NCI-H2081 (cell line): ENCODE results near the gene FXYD6.
"Not testable (repeated sequence)": the region's sequence is repeated elsewhere in the genome, so short reads cannot be mapped to it uniquely, and the experiment has no call there.

Source experiments
- DNase-seq, 2 experiments: peaks; one replicate each; lab custom pipeline; 2025; lab: John Stamatoyannopoulos, UW

Gene FXYD6, protein sequence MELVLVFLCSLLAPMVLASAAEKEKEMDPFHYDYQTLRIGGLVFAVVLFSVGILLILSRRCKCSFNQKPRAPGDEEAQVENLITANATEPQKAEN

DNA sequence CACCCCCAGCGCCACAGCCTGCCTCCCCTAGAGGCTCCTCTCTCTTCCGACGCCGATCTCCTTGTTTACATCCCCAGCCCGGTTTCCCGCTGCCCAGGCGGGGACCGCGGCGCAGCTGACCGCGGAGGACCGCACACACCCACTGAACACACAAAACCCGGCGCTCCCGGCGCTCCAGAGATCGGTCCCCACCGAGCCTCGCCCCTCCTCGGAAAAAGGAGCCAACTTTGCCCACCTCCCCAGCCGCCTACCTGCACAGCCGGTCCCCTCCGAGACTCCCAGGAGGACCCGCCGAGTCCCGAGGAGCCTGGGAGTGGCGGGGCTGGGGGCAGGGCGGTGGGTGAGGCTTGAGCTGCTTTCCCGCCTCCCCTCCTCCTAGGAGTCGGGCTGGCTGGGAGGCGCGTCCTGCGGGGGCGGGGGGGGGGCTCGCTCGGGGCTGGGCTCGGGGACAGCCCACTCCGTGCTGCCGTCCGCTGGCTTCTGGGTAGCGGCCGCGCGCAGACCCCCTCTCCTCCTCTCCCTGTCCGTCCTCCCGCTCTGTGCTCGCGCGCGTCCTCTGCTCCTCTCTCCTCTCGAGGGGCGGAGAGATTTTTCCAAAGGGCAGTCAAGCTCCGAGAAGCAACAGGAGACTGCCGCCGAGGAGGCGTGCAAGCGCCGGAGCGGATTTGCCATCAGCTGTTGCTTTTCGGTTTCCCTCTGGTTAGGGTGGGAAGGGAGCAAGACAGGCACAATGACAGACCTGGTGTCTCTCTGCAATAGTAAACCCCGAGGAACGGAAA lies at the start of gene FXYD6:
Gene FXYD6 (minus strand): TSS at position 318 of the 779 bp plus-strand sequence. CDS start 33,882 bp downstream, outside the sequence.
- peak; percentile 77 to 82 for DNase-seq

DNA sequence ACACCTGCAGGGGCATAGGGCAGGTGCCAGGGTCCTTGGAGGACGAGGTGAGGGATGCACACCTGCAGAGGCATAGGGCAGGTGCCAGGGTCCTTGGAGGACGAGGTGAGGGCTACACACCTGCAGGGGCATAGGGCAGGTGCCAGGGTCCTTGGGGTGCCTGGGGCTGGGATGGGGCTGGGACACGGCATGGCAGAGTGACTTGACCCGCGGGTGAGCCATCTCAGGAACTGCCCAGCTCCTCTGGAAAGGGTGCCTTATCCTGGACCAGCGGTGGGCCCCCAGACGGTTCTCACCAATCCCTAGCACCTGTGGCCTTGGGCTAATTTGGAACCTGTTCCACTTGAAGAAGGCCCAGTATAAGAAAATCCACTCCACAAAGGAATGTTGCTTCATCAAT lies 49.7 kb upstream of the FXYD6 start:
- not testable (repeated sequence) for DNase-seq

DNA sequence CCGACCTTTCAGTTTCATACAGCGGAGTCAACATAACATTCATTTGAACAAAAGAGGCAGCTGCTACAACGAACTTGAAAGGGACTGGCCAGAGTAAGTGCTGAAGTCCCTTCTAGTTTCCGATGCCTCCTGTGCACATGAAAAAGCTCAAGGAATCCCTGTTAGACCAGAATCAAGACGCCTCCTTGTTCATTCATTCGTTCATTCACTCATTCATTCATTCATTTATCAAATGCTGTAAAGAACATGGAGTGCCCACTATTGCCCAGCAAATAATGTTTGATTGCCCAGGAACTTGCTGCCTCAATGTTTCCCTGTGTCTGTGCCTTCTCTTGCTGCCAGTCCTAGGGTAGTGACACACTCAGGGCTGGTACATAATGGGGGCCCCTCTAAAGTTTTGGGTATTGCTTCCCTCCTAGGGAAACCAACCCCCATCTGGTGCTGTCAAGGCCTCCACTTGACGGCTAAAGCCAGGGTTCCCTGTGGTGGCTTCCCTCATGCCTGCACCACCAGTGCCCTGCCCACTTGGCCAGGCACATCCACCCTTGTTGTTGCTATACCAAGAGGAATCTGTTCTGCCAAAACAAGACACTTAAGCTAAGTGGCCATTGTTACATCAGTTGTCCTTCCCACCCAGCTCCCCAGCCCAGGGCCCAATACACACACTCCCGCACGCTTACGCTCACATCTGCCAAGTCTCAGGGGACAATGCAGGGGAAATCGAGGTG lies 48.9 kb upstream of the FXYD6 start:
- peak in 1 of 2 experiments; percentile 53 for DNase-seq

DNA sequence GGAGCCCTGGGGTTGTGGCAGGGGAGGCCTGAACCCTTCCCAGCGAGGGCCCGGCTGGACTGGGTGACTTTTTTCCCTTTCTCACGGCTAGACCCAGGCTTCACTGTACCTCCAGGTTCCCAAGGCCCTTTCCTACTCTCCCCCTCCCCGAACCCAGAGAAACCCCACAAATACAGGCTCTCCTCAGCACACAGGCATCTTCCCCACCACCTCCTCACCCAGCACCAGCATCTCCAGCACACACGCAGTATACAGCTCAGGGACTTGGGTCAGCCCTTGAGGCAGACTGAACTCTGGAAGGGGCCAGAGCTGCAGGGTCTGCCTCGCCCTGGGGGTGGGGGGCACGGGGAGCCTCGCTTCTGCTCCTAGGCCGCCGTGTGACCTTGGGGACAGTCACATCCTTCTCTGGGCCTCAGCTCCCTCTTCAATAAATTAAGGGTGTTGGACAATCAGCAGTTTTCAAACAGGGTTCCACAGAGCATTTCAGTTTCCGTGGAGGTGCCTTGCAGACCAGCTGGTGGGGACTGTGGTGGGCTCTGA lies 48.2 kb upstream of the FXYD6 start:
- no peak for DNase-seq

DNA sequence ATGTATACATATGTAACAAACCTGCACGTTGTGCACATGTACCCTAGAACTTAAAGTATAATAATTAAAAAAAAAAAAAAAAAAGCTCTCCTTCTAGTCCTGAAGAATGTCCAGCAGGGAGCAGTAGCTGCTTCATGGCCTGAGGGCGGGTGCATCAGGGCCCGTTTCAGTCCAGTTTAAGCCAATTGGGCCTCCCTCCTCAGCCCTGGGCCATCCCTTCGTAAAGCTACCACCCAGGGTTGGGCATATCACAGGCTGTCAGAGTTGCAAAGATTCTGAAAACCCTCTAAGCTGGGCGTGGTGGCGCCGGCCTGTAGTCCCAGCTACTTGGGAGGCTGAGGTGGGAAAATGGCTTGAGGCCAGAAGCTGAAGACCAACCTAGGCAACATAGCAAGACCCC lies 47.3 kb upstream of the FXYD6 start:
- no peak for DNase-seq

DNA sequence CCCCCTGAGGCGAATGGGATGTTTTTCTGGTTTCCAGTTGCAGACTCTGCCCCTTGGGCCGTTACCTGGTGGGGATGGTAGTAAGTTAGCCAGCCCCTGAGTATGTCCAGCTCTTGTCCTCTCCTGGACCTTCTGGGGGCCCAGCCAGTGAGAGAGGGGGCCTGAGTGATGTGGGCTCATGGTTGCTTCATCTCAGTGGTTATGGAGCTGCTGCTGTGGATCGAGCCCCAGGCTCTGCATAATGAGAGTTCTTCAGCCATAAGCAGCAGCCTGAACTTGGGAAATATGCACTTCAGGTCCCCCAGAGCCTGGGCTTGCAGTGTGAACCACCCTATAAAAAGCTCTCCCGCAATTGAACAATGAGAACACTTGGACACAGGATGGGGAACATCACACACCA lies 46.8 kb upstream of the FXYD6 start:
- DNase-seq, result no peak

DNA sequence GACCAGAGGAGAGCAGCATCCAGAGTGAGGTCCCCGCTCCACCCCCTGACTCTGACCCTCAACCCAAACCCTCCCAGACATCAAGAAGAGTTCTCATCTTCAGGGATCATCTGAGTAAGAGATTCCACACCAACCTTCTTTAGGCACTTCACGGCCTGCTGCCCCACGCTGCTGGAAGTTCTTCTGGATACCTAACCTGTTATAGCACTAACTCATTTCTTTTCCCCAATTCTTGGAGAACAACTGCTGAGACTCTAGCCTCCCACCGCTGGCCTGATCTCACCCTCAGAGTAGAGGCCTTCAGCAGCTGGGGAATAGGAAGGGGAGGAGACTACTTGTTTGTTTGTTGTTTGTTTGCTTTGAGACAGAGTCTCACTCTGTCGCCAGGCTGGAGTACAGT lies 45.4 kb upstream of the FXYD6 start:
- DNase-seq, result no peak

DNA sequence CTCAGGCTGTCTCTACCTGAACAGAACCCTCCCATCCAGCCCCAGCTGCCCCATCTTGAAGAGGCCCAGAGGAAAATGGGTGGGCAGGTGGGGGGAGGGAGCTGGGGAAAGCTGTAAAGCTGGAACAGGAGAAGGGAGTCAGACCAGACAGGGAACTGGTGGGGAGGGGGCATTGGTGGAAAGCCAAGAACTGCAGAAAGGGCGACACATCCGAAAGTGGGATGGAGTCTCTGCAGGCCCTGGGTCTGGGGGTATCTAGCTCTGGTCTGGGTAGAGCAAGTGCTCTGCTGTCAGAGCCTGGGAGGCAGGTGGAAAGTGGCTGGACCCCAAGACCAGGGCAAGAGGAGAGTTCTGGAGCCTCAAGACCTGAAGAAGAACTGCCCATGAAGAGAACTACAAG lies 45.0 kb upstream of the FXYD6 start:
- no peak for DNase-seq

DNA sequence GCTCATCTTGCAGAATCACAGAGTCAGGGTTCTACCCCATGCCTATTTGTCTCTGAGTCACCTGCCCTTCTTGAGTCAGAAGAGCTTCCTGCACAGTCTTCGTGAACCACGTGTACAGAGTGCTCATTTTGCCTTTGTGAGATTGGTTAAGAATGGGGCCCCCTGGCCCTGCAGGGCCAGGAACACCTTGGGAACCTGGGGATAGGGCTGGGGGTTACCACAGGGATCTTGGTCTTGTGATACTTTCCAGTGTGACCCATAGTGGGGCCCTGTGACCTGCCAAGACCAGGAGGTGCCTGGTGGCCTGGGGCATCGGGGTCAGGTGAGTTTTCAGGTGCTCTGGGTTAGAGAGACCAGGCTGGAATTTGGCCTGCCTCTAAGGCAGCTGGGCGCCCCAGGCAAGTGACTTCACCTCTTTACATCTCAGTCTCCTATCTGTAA lies 43.3 kb upstream of the FXYD6 start:
- no peak for DNase-seq

DNA sequence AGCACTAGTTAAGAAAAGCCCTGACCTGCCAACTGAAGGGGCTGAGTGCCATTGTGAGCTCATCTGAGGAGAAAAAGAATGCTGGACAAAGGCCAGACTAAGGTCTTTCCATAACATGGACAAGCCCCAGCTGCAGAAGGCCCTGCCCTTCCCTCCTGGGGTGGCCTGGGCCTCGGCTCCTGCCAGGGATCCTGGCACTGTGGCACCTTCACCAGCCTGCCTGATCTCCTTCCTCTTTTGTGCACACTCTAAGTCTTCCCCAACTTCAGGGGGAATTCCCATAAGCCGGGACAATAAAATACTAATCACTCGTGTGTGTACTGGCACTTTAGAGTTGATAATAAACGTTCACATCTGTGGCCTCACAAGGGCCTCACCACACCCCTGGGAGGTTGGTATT lies 42.9 kb upstream of the FXYD6 start:
- no peak for DNase-seq

DNA sequence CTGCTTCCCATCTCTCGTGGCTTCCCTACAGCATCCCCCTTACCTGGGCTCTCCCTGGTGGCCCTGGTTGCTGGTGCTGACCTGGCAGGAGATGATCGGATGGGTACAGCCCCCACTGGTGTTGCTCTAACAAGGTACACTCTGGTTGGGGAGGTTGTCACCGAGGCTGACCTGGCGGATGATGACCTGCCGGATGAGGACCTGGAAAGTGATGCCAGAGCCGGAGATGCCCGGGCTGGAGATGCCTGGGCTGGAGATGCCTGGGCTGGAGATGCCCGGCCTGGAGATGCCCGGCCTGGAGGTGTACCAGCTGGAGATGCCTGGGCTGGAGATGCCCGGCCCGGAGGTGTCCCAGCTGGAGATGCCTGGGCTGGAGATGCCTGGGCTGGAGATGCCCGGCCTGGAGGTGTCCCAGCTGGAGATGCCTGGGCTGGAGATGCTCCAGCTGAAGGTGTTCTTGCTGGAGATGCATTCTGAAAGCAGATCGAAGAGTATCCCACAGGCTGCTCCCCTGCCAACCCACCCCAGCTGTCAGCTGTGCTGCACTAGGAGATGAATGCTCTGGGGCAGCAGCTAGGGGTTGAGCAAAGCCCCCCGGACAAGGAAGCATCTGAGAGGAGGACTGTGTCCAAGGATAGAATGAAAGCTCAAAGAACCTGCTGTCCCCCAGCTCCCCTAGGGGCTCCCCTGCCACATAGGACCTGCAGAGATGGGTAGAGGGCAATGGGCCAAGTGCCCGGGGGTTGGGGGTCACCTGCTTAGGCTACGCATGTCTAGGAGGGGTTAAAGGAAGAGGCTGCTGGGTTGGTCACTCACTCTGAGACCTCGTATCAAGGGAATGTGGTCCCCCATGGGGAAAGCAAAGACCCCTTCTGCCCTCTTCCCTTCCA lies 42.2 kb upstream of the FXYD6 start:
- no peak for DNase-seq

DNA sequence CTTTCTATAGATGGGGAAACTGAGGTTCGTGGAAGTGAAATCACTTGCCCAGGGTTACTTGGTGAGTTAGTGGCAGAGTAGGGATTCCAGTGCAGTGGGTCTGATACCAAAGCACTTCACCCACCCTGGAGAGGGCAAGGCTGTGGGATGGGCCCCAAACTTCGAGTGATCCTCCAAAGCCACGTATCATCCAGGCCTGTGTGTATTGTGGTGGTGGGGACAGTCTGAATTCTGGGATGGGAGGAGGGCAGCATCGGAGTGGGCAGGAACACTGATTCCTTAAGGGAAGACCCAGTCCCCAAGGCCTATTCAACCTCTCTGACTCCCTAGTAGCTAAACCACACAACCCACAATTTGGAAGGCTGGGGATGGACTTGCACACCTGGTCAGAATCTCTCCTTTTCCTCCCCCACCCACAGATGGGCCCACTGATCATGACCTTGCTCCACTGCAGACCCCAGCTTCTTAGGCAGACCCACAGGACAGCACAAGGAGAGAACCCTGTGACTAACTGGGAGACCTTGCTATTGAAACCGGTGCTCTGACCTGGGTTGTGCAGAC lies 41.2 kb upstream of the FXYD6 start:
- no peak for DNase-seq

DNA sequence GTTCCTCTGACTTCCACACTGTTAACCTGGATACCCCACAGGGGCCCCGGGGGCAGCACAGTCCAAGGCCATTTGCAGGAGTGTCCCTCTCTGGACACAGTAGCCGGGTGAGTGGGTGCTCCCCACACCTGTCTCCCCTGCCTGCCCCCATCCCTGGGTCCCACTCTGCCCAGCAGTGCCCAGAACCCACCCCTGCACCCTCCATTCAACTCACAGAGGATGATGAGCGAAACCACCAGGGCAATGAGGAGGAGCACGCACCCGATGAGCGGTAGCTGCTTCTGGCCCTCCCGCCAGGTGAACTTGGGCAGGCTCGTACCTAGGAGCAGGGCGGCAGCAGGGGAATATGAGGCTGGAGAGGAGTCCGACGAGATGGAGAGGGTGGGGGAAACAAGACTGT lies 40.5 kb upstream of the FXYD6 start:
- no peak for DNase-seq

DNA sequence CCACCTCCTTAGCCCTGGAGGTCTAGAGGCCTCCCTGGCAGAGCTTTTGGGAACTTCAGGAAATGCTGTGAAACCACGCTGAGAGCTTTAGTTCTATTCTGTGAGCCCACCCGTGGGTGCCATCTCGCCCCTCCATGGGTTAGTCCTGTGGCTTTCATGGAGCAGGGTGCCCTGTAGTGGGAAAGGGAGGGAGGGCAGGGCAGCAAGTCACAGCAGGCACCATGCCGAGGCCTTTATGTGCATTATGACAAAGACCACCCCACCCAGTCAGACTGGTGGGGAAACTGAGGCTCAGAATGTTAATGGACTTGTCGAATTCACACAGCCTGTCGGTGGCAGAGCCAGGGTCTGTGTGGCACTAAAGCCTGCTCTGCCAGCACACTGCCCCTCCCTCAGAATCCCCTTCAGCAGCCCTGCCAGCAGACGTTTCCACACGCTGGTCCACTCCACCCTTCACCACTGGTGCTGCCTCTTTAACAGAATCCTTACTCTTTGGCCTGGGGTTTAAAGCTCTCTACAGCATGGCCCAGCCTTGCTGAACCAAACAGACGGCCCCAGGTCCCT lies 39.3 kb upstream of the FXYD6 start:
- DNase-seq, result no peak

DNA sequence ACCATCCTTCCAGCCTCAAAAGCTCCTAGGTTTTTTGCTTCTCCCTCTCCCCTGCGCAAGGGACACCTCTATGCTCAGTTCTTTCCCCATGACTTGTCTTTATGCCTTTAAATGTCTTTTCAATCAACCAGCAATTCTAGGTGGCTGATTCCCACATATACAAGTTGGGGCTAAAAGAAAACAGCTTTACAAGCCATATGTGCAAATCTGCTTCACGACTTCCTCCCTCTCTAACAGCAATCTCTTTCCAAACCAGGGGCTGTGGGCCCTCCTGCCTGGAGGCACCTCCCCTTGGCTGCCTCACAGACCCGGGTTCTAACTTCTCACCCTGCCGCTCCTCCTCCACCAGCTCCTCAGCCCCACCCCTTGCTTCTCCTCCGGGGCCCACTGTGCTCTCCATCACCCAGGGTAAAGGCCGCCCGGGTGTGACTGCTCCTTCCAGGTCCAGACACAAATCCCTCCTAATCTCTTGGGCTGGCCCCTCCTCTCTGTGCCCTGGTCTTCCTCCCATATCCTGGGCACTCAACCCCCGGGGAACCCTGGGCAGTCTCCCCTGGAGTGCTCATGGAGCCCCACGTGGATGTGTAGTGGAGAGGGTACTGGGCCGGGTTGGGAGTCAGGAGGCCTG lies 38.6 kb upstream of the FXYD6 start:
- no peak for DNase-seq

DNA sequence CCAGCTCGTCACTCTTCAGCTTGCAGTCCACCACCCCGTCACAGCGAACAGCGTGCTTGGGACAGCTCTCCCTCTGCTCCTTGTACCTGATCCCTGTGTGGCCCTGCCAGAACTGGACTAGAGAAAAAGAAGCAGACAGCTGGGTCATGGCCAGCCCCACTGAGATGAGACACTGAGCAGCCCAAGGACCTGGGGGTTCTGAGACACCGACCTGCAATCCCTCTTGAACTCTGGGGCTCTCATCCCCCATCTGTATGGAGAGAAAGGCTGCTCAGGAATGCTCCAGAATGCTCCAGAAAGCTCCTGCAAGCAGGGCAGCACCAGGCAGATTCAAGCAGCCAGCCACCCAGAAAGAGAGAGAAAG lies 37.9 kb upstream of the FXYD6 start:
- DNase-seq, result no peak

DNA sequence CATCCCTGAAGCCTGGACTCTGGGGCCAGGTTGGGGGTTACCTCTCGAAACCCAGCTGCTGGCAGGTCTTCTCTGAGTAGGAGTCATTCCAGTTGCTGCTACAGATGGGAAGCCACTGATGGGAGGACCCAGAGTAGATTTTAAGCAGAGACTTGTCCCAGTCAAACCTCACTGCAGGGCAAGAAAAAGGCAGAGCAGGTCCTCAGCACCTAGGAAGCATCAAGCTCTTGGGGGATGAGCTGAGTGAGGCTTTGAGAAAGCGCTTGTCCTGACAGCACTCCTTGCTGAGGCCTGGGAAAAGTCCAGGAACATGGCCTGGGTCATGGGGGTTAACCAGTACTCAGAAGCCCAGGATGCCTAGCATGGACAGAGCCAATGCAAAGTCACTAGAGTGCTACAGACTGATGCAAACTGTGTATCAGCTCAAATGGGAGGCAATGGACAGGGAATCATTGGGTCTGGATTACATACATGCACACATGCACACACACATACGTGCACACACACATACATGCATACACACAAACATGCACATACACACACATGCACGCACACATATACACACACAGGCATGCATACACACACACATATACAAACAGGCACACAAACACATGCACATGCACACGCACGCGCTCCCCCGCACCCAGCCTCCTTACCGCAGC lies 37.4 kb upstream of the FXYD6 start:
- DNase-seq, result no peak

DNA sequence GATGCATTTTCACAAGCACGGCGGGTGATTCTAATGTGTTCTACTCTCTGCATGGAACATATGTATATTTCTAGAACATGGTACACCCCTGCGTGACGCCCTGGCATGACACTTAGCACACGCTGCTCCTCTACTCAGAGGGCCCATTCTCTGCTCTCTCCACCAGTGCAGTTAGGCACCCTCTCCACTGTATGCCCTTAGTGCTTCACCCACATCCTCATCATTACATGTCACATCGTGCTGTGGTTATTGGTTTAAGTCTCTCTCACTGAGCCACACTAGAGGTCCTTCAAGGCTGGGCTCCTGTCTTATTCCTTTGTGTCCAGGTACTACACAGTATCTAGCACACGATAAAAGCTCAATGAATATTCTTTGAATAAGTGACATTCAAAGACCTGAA lies 36.0 kb upstream of the FXYD6 start:
- no peak for DNase-seq

DNA sequence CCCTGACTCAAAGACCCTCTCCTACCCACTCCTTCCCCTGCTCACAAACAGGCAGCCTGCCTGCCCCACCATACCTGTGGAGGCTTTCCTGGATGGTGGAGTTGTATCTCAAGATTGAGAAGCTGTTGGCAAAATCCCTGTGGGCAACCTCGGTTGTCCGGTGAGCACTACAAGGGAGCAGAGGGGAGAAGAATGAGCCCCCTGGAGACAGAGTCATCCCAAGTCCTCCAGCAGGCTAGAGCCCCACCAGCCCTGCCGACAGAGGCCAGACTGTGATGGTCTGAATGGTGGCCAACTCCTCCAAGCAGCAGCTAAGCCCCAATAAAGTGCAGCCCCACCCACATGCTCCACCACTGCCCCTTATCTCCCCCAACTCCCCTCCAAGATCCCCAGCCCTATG lies 35.2 kb upstream of the FXYD6 start:
- no peak for DNase-seq

DNA sequence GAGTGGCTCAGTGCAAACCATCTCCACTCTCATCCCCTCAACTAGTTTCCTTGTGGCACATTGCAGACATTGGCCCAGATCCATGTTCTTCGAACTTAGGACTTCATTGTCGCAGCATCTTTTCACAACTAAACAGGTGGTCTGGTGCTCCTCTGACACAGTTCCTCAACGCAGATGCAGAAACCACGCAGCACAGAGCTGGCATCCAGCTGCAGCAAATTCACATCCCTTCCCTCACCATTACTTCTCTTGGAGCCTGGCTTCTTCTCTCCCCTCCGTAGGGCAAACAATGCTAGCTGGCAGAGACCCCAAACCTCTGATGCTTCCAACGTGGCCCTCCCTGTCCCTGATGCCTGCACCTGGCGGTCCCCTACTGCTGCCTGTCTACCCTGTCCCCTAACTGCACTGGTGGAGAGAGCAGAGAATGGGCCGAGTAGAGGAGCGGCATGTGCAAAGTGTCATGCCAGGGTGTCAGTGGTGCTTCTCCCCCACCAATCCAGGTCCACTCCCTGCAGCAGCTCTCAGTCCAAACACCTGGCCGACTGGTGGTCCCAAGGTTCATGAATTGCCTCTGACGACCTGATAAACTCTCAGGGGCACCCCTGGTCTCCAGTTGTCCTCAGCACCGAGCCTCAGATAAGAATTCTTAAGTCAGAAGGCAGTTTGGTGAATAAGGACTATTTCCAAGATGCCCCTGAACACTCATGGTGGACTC lies 34.6 kb upstream of the FXYD6 start:
- DNase-seq, result no peak
